ENCODE measurements around the gene FGF11. TPM values are rescaled to one million over a fixed set of nuclear protein-coding genes. Genes with fewer than 3 reads are reported as not detected.

The FGF11 gene
- polyA plus RNA-seq, 3 donors from 2014 or later, result not detected

DNA sequence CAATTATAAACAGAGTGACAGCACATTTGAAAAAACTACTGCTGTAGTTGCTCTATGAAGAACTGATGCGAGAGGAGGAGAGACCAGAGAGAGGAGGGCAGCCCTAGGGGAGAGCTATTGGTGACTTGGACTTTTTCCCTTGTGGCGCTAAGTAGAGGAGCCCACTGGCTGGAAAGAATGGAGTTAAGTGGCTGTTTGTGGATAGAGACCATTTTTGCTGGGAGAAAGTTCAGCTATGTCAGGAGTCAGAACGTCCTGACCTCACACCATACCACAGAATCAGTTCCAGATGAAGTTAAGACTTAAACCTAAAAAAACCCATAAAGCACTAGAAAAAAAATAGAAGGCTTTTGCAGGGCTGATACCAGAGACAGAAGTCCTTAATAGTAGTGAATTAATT lies 46.9 kb downstream of the FGF11 start:
- Mint-ChIP-seq H3K27me3 (ENCODE audit: low read depth in 3 of 3) (peaks cover 25 to 31% (median 26%) of the 10 kb centered on the region in 3 donors), H3K9me3 (no peaks in the 10 kb centered on the region), H3K4me1 (peaks cover 72 to 89% of the 10 kb centered on the region in 2 donors), H3K4me3 (peak overlapping the region; percentile 57 to 93 (median 59)), H3K27ac (peak overlapping the region in 5 of 6 donors; percentile 2 to 58 (median 21)), H3K36me3 (peaks cover 0 to 4% (median 0%) of the 10 kb centered on the region in 3 donors)
- DNase-seq, result no peak

- Mint-ChIP-seq H3K4me3 (no peak overlapping the region), H3K27ac (peak overlapping the region in 1 of 6 donors; percentile 34), H3K27me3 (ENCODE audit: low read depth in 3 of 3) (peaks cover under 1 to 5% (median 4%) of the 10 kb centered on the region in 3 donors), H3K36me3 (peaks cover 0 to 7% (median 0%) of the 10 kb centered on the region in 3 donors), H3K4me1 (peaks cover 72 to 88% of the 10 kb centered on the region in 2 donors), H3K9me3 (no peaks in the 10 kb centered on the region)
- DNase-seq, result no peak
Measured at GRCh38 chr17:7490144-7490543, 50.8 kb downstream of the FGF11 start.

GRCh38 chr17:7491583-7491982 lies 52.3 kb downstream of the FGF11 start:
- peaks cover 4 to 16% (median 5%) of the 10 kb centered on the region in 3 donors for H3K36me3 Mint-ChIP-seq
- peak overlapping the region in 1 of 5 donors; percentile 2 for H3K4me3 Mint-ChIP-seq
- peaks cover 0 to 7% (median 2%) of the 10 kb centered on the region in 3 donors for H3K27me3 Mint-ChIP-seq (ENCODE audit: low read depth in 3 of 3)
- no peaks in the 10 kb centered on the region for H3K9me3 Mint-ChIP-seq
- no peak for DNase-seq
- H3K27ac Mint-ChIP-seq, result peak overlapping the region in 4 of 6 donors; percentile 29 to 60 (median 42)
- H3K4me1 Mint-ChIP-seq, result peaks cover 60 to 78% of the 10 kb centered on the region in 2 donors

DNA sequence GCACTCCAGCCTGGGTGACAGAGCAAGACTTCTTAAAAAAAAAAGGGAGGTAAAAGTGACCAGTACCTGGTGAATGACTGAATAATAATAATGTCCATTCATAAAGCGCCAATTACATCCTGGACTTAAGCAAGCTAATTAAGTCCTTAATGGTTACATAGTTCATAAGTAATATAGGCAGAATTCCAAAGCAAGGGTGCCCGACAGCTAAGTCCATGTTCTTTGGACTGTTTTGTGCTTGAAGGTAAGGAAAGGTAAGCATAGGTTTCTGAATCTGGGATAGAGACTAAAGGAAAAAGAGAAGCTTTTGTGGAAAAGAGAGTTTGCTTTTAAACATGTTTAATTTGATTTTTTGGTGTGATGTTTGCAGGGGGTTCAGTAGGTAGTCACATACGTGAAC lies 54.6 kb downstream of the FGF11 start:
- H3K36me3 Mint-ChIP-seq, result peaks cover 5 to 28% (median 16%) of the 10 kb centered on the region in 3 donors

More for the DNA sequence above, 54.6 kb downstream of the FGF11 start:
- H3K27me3 Mint-ChIP-seq (ENCODE audit: low read depth in 3 of 3), result peaks cover 0 to 14% (median 3%) of the 10 kb centered on the region in 3 donors
- no peaks in the 10 kb centered on the region for H3K9me3 Mint-ChIP-seq
- peaks cover 41 to 58% of the 10 kb centered on the region in 2 donors for H3K4me1 Mint-ChIP-seq
- H3K27ac Mint-ChIP-seq, result peak overlapping the region in 1 of 6 donors; percentile 13
- no peak overlapping the region for H3K4me3 Mint-ChIP-seq
- DNase-seq, result no peak

Other genes with a start within 250 kb of the FGF11 start
- under 1 TPM in 1 of 3 donors, not detected in 2; 0.36 TPM for gene DLG4, start 219.7 kb upstream of the FGF11 start, polyA plus RNA-seq
- 100 to 1,000 TPM; 138 to 180 (median 141) TPM for gene ACADVL, start 219.6 kb upstream of the FGF11 start, polyA plus RNA-seq
- 10 to 100 TPM; 19.4 to 28.5 (median 25.2) TPM for gene DVL2, start 205.0 kb upstream of the FGF11 start, polyA plus RNA-seq
- gene PHF23, start 200.1 kb upstream of the FGF11 start, polyA plus RNA-seq, result 10 to 100 TPM; 11.9 to 41.4 (median 17.7) TPM
- 100 to 1,000 TPM; 764 to 982 (median 905) TPM for gene GABARAP, start 197.1 kb upstream of the FGF11 start, polyA plus RNA-seq
- 10 to 100 TPM; 33.2 to 61.1 (median 57.8) TPM for gene CTDNEP1, start 187.8 kb upstream of the FGF11 start, polyA plus RNA-seq
- 100 to 1,000 TPM in 1 of 3 donors, 10 to 100 TPM in 2; 65.0 to 108 (median 89.0) TPM for gene ELP5, start 187.3 kb upstream of the FGF11 start, polyA plus RNA-seq
- 1 to 10 TPM; 2.5 to 8.7 (median 3.7) TPM for gene CLDN7, start 177.0 kb upstream of the FGF11 start, polyA plus RNA-seq
- gene SLC2A4, start 157.8 kb upstream of the FGF11 start, polyA plus RNA-seq, result under 1 TPM in 1 of 3 donors, not detected in 2; 0.26 TPM
- not detected for gene YBX2, start 144.9 kb upstream of the FGF11 start, polyA plus RNA-seq
- gene EIF5A, start 131.9 kb upstream of the FGF11 start, polyA plus RNA-seq, result 100 to 1,000 TPM; 235 to 814 (median 797) TPM
- gene GPS2, start 124.2 kb upstream of the FGF11 start, polyA plus RNA-seq, result 100 to 1,000 TPM; 100 to 129 (median 123) TPM
- gene NEURL4, start 110.2 kb upstream of the FGF11 start, polyA plus RNA-seq, result 1 to 10 TPM in 2 of 3 donors, under 1 TPM in 1; 0.58 to 2.8 (median 1.4) TPM
- 100 to 1,000 TPM; 137 to 227 (median 214) TPM for gene ACAP1, start 103.0 kb upstream of the FGF11 start, polyA plus RNA-seq
- 10 to 100 TPM in 1 of 3 donors, 1 to 10 TPM in 2; 5.5 to 13.0 (median 9.4) TPM for gene KCTD11, start 87.3 kb upstream of the FGF11 start, polyA plus RNA-seq
- not detected for gene TMEM95, start 84.4 kb upstream of the FGF11 start, polyA plus RNA-seq
- gene TNK1, start 58.4 kb upstream of the FGF11 start, polyA plus RNA-seq, result under 1 TPM in 2 of 3 donors, not detected in 1; 0.21 to 0.29 TPM
- 10 to 100 TPM; 38.1 to 82.5 (median 54.2) TPM for gene PLSCR3, start 45.0 kb upstream of the FGF11 start, polyA plus RNA-seq
- 100 to 1,000 TPM in 1 of 3 donors, 10 to 100 TPM in 2; 30.7 to 116 (median 60.7) TPM for gene TMEM256, start 35.4 kb upstream of the FGF11 start, polyA plus RNA-seq
- gene NLGN2, start 31.7 kb upstream of the FGF11 start, polyA plus RNA-seq, result not detected
- gene SPEM1, start 19.2 kb upstream of the FGF11 start, polyA plus RNA-seq, result not detected
- gene SPEM2, start 13.9 kb upstream of the FGF11 start, polyA plus RNA-seq, result not detected
- not detected for gene SPEM3, start 10.7 kb upstream of the FGF11 start, polyA plus RNA-seq
- 10 to 100 TPM; 15.9 to 27.9 (median 16.4) TPM for gene TMEM102, start 4.1 kb upstream of the FGF11 start, polyA plus RNA-seq
- gene CHRNB1, start 5.5 kb downstream of the FGF11 start, polyA plus RNA-seq, result 10 to 100 TPM; 32.4 to 41.3 (median 38.5) TPM
- 10 to 100 TPM in 1 of 3 donors, 1 to 10 TPM in 2; 4.4 to 25.8 (median 8.3) TPM for gene ZBTB4, start 40.1 kb downstream of the FGF11 start, polyA plus RNA-seq
- gene SLC35G6, start 41.9 kb downstream of the FGF11 start, polyA plus RNA-seq, result not detected
- 10 to 100 TPM; 16.0 to 67.8 (median 25.7) TPM for gene POLR2A, start 44.9 kb downstream of the FGF11 start, polyA plus RNA-seq
- gene TNFSF12, start 109.5 kb downstream of the FGF11 start, polyA plus RNA-seq, result 10 to 100 TPM; 32.1 to 69.9 (median 32.7) TPM
- 1 to 10 TPM; 1.4 to 6.1 (median 5.3) TPM for gene TNFSF13, start 119.2 kb downstream of the FGF11 start, polyA plus RNA-seq
- 10 to 100 TPM; 17.5 to 19.4 (median 19.0) TPM for gene SENP3, start 122.4 kb downstream of the FGF11 start, polyA plus RNA-seq
- gene CD68, start 140.1 kb downstream of the FGF11 start, polyA plus RNA-seq, result 1 to 10 TPM; 1.9 to 6.5 (median 6.1) TPM
- 10 to 100 TPM; 31.6 to 44.0 (median 41.6) TPM for gene MPDU1, start 144.3 kb downstream of the FGF11 start, polyA plus RNA-seq
- gene SOX15, start 150.6 kb downstream of the FGF11 start, polyA plus RNA-seq, result not detected
- gene FXR2, start 175.4 kb downstream of the FGF11 start, polyA plus RNA-seq, result 10 to 100 TPM in 2 of 3 donors, 1 to 10 TPM in 1; 8.3 to 25.1 (median 10.4) TPM
- gene SAT2, start 188.3 kb downstream of the FGF11 start, polyA plus RNA-seq, result 10 to 100 TPM; 33.9 to 39.1 (median 35.4) TPM
- not detected for gene SHBG, start 190.6 kb downstream of the FGF11 start, polyA plus RNA-seq
- gene ATP1B2, start 211.4 kb downstream of the FGF11 start, polyA plus RNA-seq, result not detected
- gene TP53, start 248.0 kb downstream of the FGF11 start, polyA plus RNA-seq, result 10 to 100 TPM; 17.0 to 39.7 (median 18.7) TPM
- 10 to 100 TPM; 18.5 to 24.8 (median 18.7) TPM for gene WRAP53, start 249.0 kb downstream of the FGF11 start, polyA plus RNA-seq

Measured in immature natural killer cell (primary cell).